K562 (cell line): ENCODE results near the gene TSSK2. TPM values are rescaled to one million over a fixed set of nuclear protein-coding genes. Genes with fewer than 3 reads are reported as not detected.
A peak's percentile ranks its signal among the peaks of the same experiment; 100 is the strongest.

ENCODE experiments used
- ARID2 ChIP-seq: fragments of 450-650 bp; IDR thresholded peaks from 2 replicates; pipeline ENCODE4 v1.6.1; 2017; ENCODE audit warnings: antibody characterized with exemption, mild to moderate bottlenecking
- COPS2 ChIP-seq: fragments of 450-650 bp; conservative IDR thresholded peaks from 2 replicates; pipeline ENCODE4 v1.6.1; 2016; ENCODE audit warnings: mild to moderate bottlenecking, moderate library complexity
- ESRRB ChIP-seq: fragments of 250-450 bp; sonication (Bioruptor Pico); IDR thresholded peaks from 2 replicates; pipeline ENCODE4 v1.5.0; 2020; ENCODE audit warnings: mild to moderate bottlenecking, moderate library complexity, borderline replicate concordance
- SREBF2 ChIP-seq: sonication (generic); formaldehyde crosslinking; IDR thresholded peaks from 2 replicates; pipeline ENCODE4 v1.4.0; 2020; ENCODE audit warnings: mild to moderate bottlenecking, missing genetic modification reagents
- TBL1XR1 ChIP-seq, 2 experiments: IDR thresholded peaks; 2 replicates each; pipeline ENCODE4 v1.6.1; 2012; ENCODE audit warnings: improper control_type of control experiment in 2 of 2, low read length in 2 of 2, mild to moderate bottlenecking in 1 of 2
- TCF7L2 ChIP-seq: fragments of 150-350 bp; IDR thresholded peaks from 2 replicates; pipeline ENCODE4 v1.6.1; 2016; ENCODE audit warnings: low read depth, mild to moderate bottlenecking, low read length, moderate library complexity
- ZFPM2 ChIP-seq: fragments of 250-450 bp; sonication (Bioruptor Pico); IDR thresholded peaks from 2 replicates; pipeline ENCODE4 v1.5.1; 2022; ENCODE audit warnings: mild to moderate bottlenecking
- ZNF507 ChIP-seq: conservative IDR thresholded peaks from 2 replicates; pipeline ENCODE4 v1.6.1; 2017; ENCODE audit warnings: missing genetic modification characterization, missing compliant biosample characterization
- polyA plus RNA-seq, 8 experiments: library from polyadenylated mRNA; depleted of rRNA in 4 of 8; stranded (reverse) in 5 of 8; unstranded in 3 of 8; fragments of >200 nt; fragmentation: Nextera tagmentation in 2 of 8; fragmentation: Illumina TruSeq in 1 of 8; extraction: Ambion mirVana in 2 of 8; extraction: Trizol in 1 of 8; gene quantifications; 2 replicates each; pipeline versions ENCODE4 v1.2.1 to v1.2.3, GENCODE V29; 2011 to 2014; ENCODE audit warnings: inconsistent platforms in 1 of 8, missing spikeins in 1 of 8
- total RNA-seq, 7 experiments: library from RNA; depleted of rRNA in 6 of 7; stranded (reverse); fragments of >200 nt in 6 of 7; fragmentation: Illumina TruSeq in 2 of 7; extraction: Trizol in 2 of 7; gene quantifications; 2 replicates each; pipeline versions ENCODE4 v1.2.1 to v1.2.3, GENCODE V29; 2011 to 2021; ENCODE audit warnings: low replicate concordance in 1 of 7
- TF ChIP-seq, protein P1 (sequence below), 2 experiments: fragments of 450-650 bp in 1 of 2; sonication (generic) in 1 of 2; formaldehyde crosslinking in 1 of 2; IDR thresholded peaks; 2 replicates each; pipeline versions ENCODE4 v1.7.1 to v1.9.0; 2016 to 2022; ENCODE audit warnings: inconsistent platforms in 1 of 2, mild to moderate bottlenecking in 1 of 2, missing genetic modification reagents in 1 of 2
- TF ChIP-seq, protein P2 (sequence below): fragments of 450-650 bp; IDR thresholded peaks from 2 replicates; pipeline ENCODE4 v1.6.1; 2017; ENCODE audit warnings: mild to moderate bottlenecking, moderate library complexity
- TF ChIP-seq, protein P3 (sequence below): IDR thresholded peaks from 3 replicates; pipeline ENCODE4 v1.6.1; 2011; ENCODE audit warnings: borderline replicate concordance, mild to moderate bottlenecking, moderate library complexity; ENCODE audit not compliant: insufficient read length; ENCODE audit errors: extremely low read depth
- TF ChIP-seq, protein P4 (sequence below): fragments of 250-450 bp; sonication (Bioruptor Pico); IDR thresholded peaks from 2 replicates; pipeline ENCODE4 v1.6.1; 2021; ENCODE audit warnings: mild to moderate bottlenecking
- TF ChIP-seq, protein P5 (sequence below): fragments of 250-450 bp; sonication (Bioruptor Pico); IDR thresholded peaks from 2 replicates; pipeline ENCODE4 v1.8.0; 2022; ENCODE audit warnings: moderate library complexity, mild to moderate bottlenecking, inconsistent platforms

The TSSK2 gene
- total and polyA plus RNA-seq, 9 of the 15 experiments (the other 6 are each of a cell fraction or from before 2014, with no cell fraction given) = 0.04 TPM; not detected in 8

DNA sequence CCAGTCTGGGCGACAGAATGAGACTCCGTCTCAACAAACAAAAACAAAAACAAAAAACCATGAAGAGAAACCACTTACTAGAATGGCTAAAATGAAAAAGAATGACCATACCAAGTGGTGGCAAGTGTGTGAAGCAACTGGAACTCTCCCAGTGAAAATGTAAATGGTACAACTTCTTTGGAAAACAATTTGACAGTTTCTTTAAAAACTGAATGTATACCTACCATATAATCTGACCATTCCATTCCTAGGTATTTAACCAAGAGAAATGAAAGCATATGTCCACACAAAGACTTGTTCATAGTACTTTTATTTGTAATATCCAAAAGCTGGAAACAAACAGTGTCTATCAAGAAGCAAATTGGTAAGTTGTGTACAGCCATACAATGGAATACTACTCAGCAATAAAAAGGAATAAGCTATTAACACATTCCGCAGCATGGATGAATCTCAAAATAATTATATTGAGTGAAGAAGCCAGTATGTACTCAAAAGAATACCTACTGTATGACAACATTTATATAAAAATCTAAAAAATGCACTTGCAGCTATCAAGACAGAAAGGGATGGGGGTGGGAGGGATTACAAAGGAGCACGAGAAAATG lies 36.6 kb upstream of the TSSK2 start (continued):
- TF ChIP-seq, protein P1, sequence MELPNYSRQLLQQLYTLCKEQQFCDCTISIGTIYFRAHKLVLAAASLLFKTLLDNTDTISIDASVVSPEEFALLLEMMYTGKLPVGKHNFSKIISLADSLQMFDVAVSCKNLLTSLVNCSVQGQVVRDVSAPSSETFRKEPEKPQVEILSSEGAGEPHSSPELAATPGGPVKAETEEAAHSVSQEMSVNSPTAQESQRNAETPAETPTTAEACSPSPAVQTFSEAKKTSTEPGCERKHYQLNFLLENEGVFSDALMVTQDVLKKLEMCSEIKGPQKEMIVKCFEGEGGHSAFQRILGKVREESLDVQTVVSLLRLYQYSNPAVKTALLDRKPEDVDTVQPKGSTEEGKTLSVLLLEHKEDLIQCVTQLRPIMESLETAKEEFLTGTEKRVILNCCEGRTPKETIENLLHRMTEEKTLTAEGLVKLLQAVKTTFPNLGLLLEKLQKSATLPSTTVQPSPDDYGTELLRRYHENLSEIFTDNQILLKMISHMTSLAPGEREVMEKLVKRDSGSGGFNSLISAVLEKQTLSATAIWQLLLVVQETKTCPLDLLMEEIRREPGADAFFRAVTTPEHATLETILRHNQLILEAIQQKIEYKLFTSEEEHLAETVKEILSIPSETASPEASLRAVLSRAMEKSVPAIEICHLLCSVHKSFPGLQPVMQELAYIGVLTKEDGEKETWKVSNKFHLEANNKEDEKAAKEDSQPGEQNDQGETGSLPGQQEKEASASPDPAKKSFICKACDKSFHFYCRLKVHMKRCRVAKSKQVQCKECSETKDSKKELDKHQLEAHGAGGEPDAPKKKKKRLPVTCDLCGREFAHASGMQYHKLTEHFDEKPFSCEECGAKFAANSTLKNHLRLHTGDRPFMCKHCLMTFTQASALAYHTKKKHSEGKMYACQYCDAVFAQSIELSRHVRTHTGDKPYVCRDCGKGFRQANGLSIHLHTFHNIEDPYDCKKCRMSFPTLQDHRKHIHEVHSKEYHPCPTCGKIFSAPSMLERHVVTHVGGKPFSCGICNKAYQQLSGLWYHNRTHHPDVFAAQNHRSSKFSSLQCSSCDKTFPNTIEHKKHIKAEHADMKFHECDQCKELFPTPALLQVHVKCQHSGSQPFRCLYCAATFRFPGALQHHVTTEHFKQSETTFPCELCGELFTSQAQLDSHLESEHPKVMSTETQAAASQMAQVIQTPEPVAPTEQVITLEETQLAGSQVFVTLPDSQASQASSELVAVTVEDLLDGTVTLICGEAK (IDR thresholded peaks at IDR 0.05) = no peak
- TF ChIP-seq, protein P1 (CRISPR knock-in tag; IDR thresholded peaks at IDR 0.05) = 0 out of 2 replicates have a peak, but pooled peaks have one; percentile 15
- TF ChIP-seq, protein P2, sequence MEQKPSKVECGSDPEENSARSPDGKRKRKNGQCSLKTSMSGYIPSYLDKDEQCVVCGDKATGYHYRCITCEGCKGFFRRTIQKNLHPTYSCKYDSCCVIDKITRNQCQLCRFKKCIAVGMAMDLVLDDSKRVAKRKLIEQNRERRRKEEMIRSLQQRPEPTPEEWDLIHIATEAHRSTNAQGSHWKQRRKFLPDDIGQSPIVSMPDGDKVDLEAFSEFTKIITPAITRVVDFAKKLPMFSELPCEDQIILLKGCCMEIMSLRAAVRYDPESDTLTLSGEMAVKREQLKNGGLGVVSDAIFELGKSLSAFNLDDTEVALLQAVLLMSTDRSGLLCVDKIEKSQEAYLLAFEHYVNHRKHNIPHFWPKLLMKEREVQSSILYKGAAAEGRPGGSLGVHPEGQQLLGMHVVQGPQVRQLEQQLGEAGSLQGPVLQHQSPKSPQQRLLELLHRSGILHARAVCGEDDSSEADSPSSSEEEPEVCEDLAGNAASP = no peak
- no peak for TF ChIP-seq TCF7L2
- no peak for TF ChIP-seq SREBF2 (CRISPR knock-in tag)
- no peak for TF ChIP-seq ESRRB (CRISPR knock-in tag)
- TF ChIP-seq ARID2 = no peak
- no peak for TF ChIP-seq COPS2
- TF ChIP-seq, protein P3, sequence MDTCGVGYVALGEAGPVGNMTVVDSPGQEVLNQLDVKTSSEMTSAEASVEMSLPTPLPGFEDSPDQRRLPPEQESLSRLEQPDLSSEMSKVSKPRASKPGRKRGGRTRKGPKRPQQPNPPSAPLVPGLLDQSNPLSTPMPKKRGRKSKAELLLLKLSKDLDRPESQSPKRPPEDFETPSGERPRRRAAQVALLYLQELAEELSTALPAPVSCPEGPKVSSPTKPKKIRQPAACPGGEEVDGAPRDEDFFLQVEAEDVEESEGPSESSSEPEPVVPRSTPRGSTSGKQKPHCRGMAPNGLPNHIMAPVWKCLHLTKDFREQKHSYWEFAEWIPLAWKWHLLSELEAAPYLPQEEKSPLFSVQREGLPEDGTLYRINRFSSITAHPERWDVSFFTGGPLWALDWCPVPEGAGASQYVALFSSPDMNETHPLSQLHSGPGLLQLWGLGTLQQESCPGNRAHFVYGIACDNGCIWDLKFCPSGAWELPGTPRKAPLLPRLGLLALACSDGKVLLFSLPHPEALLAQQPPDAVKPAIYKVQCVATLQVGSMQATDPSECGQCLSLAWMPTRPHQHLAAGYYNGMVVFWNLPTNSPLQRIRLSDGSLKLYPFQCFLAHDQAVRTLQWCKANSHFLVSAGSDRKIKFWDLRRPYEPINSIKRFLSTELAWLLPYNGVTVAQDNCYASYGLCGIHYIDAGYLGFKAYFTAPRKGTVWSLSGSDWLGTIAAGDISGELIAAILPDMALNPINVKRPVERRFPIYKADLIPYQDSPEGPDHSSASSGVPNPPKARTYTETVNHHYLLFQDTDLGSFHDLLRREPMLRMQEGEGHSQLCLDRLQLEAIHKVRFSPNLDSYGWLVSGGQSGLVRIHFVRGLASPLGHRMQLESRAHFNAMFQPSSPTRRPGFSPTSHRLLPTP = no peak
- no peak for TF ChIP-seq ZFPM2 (CRISPR knock-in tag)
- no peak for TF ChIP-seq TBL1XR1 (IDR thresholded peaks at IDR 0.05; ENCODE audit: low read length in 2 of 2)
- peak; percentile 93 for TF ChIP-seq ZNF507 (tag)
- TF ChIP-seq, protein P4, sequence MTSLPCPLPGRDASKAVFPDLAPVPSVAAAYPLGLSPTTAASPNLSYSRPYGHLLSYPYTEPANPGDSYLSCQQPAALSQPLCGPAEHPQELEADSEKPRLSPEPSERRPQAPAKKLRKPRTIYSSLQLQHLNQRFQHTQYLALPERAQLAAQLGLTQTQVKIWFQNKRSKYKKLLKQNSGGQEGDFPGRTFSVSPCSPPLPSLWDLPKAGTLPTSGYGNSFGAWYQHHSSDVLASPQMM (CRISPR knock-in tag) = no peak
- TF ChIP-seq, protein P5, sequence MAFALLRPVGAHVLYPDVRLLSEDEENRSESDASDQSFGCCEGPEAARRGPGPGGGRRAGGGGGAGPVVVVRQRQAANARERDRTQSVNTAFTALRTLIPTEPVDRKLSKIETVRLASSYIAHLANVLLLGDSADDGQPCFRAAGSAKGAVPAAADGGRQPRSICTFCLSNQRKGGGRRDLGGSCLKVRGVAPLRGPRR (CRISPR knock-in tag) = 0 out of 2 replicates have a peak, but pooled peaks have one; percentile 3
